PC-3 (cell line): ENCODE results near the gene PLIN4.

Experiments used
- CTCF ChIP-seq: fragments of 300-600 bp; sonication (generic); conservative IDR thresholded peaks from 2 replicates; pipeline ENCODE4 v1.5.1; 2017; ENCODE audit warnings: antibody characterized with exemption, low read depth, mild to moderate bottlenecking, low read length
- EZH2 ChIP-seq: fragments of 300-600 bp; sonication (generic); IDR thresholded peaks from one replicate; pipeline ENCODE4 v1.6.1; 2017; ENCODE audit warnings: antibody characterized with exemption, mild to moderate bottlenecking, low read length; ENCODE audit not compliant: unreplicated experiment

- TF ChIP-seq EZH2 (no peak), CTCF (no peak)
Measured at GRCh38 chr19:4519521-4520277, 1.4 kb upstream of the PLIN4 start.
